Erythroblast (primary cell): ENCODE data around the gene MYZAP.

Source experiments
- DNase-seq, 2 experiments: peaks; one replicate each; lab custom pipeline; 2025; lab: John Stamatoyannopoulos, UW
- GATA1 ChIP-seq: IDR thresholded peaks from 2 replicates; pipeline ENCODE4 v1.6.1; 2011; ENCODE audit warnings: low read depth, mild to moderate bottlenecking, control low read depth, low read length, moderate library complexity
- POLR2A ChIP-seq: IDR thresholded peaks from 2 replicates; pipeline ENCODE4 v1.6.1; 2011; ENCODE audit warnings: mild to moderate bottlenecking, low read length

The MYZAP gene

DNA sequence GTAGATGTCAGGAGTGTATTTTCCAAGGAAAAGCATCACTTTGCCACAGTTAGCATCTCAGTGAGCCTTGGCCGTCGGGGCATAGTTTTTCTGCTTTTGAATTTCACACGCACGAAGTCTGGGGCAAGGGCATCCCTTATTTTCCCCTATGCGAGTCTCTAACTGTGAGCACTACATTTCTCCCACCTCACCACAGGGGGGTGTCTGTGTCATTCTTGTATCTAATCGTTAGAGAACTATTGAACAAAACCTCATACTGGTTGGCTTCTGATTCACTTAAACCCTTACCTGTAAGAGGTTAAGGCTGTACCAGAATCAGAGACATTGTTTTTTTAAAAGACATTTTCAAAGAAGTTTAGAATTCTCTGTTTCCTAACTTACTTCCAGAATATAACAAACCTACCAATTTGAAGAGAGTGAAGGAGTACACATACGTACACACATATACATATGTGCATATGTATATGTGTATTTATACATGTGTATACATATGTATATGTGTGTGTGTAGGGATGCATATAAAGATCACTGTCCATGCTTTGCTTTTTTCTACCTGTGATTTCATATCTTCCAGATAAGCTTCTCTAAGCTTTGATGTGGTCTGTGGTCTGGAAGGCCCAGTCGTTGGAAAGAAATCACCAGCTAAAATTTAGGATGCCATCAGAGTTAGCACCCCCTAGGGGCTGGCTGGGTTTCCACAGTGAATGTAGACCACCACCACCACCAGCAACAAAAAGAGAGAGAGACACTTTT is 49.4 kb downstream of the MYZAP start:
- DNase-seq = peak; percentile 14 to 16
- TF ChIP-seq GATA1 = no peak
- no peak for TF ChIP-seq POLR2A

DNA sequence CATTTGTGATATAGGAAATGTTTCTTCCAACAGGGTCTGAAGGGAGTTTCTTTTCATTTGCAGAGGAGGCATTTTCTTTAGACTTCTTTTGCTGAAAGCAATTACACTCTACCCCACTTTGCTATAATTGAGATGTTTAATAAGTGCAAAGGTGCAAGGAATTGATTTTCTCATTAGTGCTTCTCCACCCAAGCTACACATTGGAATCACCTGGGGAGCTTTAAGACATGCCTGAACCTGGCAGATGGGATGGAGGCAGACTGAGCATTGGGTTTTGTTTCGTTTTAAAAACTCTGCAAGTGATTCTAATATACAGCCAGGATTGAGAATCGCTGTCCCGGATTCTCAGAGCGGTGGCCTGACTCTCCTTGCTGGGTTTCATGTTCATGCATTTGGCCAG is 52.1 kb downstream of the MYZAP start:
- DNase-seq = no peak
- TF ChIP-seq POLR2A (no peak), GATA1 (no peak)

DNA sequence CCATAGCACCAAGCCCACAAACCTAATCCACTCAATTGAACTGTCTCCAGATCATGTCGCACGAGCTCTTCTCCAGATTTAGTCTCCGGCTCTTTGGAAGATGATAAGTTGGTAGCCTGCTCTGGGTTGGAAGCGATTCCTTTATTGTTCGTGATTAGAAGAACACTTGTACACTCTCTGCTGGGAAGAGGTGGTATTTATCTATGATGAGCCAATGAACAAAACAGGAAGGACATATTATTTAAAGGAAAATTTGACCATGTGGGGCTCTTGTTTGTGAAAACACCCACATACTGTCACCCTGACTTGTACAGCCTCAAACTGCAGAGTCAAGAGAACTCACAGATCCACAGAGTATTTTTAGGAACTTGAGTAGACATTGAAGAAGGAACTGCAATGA is 54.4 kb downstream of the MYZAP start:
- DNase-seq = no peak
- no peak for TF ChIP-seq POLR2A
- TF ChIP-seq GATA1 = no peak

GRCh38 chr15:57647071-57647790 is 55.5 kb downstream of the MYZAP start:
- TF ChIP-seq POLR2A (no peak), GATA1 (no peak)
- DNase-seq = no peak

DNA sequence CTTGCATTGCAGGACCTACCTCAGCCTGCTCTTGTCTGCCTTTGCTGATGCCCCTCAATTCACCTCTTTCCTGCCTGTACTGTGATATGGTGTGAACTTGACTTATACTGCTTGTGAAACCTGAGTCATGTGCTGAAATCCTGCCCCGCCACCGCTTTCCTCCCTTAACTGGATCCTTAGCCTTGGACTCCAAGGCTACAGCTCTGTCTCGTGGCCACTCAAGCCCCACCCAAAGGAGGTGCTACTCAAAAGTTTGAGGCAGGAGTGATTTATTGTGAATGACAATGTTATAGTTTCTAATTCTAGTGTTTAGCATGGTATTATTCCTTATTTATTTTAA is 56.1 kb downstream of the MYZAP start:
- DNase-seq = no peak
- TF ChIP-seq POLR2A (no peak), GATA1 (no peak)

- no peak for DNase-seq
- TF ChIP-seq GATA1 = no peak
- TF ChIP-seq POLR2A = no peak
These were observed 57.4 kb downstream of the MYZAP start for GRCh38 chr15:57649138-57649537.

DNA sequence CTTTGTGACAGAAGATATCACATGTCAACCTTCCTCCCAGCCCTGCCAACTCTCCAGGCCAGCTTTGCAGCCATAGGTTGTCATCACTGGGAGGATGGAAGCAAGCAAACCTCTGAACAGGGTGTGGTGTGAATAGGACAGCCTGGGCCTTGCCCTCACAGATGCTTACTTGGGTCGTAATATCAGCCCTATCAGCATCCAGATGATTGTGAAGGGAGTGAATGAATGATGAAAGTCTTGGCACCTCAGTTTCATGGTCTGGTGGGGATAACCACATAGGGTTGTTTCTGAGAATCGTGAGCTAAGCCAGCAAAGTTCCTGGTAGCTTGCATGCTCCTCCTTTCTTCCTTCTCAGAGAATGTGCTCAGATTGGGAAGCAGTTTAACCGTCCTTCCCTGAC is 59.7 kb downstream of the MYZAP start:
- TF ChIP-seq GATA1 = no peak
- TF ChIP-seq POLR2A = no peak
- no peak for DNase-seq

DNA sequence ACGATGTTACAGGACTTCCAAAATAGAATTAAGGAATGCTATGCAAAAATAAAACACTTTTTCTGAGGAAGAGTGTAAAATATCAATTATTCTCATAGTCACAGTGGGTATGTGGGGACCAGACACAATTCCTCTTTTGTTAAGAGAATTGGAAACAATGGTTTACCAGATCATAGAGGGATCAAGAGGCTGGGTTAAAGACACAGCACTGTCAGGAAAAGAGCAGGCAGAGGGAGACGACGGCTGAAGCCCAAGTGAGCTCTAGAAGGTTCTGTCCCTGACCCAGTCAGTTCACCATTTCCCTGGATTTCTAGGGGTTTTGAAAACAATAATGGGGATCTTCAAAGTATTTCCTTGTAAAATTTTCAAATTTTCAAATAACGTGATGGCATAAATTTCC is 60.8 kb downstream of the MYZAP start:
- DNase-seq = no peak

DNA sequence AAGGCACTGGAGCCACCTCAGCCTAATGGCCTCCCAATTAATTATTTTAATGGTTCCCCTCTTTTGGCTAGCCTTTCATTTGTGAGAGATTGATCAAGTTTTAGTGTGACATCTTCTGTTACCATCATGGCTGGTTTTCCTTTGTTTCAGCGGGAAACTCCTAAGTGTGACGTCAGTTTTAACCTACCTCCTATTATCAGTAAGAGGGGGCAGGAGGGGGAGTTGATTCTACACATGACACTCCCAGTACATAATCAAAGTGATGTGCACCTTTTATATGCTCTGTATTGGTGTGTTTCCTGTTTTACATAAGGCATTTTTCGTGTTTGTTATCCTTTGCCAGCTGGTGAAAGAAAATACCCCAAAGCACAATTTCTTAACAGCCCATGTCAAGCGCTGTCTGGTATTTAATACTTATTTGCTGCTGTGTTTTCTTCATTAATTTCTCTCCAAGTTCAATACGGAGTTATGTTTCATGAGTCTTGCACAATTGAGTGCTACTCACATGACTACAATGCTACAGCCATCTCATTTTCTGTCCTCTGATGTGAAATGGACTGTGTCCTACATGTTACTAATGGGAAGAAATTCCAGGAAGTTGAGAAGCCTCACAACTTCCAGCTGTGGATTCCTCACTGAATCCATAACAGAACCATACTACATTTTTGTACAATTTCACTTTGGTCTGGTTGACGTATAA is 62.6 kb downstream of the MYZAP start:
- DNase-seq = no peak
- TF ChIP-seq POLR2A = no peak
- TF ChIP-seq GATA1 = no peak

More for the DNA sequence above, 60.8 kb downstream of the MYZAP start:
- TF ChIP-seq POLR2A (no peak), GATA1 (no peak)

DNA sequence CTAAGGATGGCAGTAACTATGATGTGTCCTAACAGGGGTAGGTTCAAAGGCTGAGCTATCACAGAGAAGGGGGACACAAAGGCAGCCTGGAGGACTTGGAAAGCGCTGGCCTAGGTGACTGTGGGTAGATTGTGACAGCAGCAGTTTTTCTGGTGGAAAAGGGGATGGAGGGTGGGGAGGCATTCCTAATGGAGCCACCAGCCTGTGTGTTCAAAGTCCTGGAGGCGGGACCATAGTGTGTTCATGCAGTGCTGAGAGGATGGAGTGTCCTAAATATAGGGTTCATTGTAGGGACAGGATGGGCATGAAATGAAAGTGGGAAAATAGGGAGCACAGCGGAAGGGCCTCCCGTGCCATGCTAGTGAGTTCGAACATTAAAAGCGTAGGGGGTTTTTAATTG is 63.3 kb downstream of the MYZAP start:
- DNase-seq = no peak
- TF ChIP-seq POLR2A (no peak), GATA1 (no peak)

DNA sequence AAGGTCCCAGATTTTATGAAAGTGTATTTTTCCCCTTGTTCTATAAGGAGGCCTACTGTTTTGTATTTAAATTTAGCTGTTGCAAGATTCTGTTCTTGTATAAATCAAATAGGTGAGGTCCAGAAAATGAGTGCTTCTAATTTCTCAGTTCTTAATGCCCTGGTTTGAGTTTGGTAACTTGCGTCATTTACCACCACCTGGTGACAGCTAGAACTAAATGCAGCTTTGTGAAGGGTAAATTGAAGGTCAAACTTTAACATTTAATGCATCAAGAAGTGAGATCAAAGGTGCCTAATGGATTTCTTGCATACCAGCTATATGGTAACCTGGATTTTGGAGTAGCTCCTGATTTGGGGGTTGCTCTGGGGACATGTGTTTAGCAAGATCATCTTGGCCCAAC is 64.1 kb downstream of the MYZAP start:
- no peak for DNase-seq
- no peak for TF ChIP-seq POLR2A

- no peak for DNase-seq
- TF ChIP-seq GATA1 (no peak), POLR2A (no peak)
These were observed 64.7 kb downstream of the MYZAP start for GRCh38 chr15:57656434-57656833.

- DNase-seq = no peak
- TF ChIP-seq GATA1 (no peak), POLR2A (no peak)
These were observed 65.9 kb downstream of the MYZAP start for GRCh38 chr15:57657619-57658018.

GRCh38 chr15:57662091-57662744 is 70.5 kb downstream of the MYZAP start:
- no peak for TF ChIP-seq POLR2A
- no peak for TF ChIP-seq GATA1
- DNase-seq = no peak
